GM21515 (cell line): Measurements from ENCODE around the gene ASIC4.

Experiments
- ATAC-seq: cut with Tn5 transposase; IDR thresholded peaks from one replicate; pipeline ENCODE4 v1.9.1; 2021; ENCODE audit not compliant: unreplicated experiment

ASIC4 gene

DNA sequence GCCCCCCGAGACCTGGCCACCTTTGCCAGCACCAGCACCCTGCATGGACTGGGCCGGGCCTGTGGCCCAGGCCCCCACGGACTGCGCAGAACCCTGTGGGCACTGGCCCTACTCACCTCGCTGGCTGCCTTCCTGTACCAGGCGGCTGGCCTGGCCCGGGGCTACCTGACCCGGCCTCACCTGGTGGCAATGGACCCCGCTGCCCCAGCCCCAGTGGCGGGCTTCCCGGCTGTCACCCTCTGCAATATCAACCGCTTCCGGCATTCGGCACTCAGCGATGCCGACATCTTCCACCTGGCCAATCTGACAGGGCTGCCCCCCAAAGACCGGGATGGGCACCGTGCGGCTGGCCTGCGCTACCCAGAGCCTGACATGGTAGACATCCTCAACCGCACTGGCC lies 554 bp downstream of the ASIC4 start:
- ATAC-seq, result no peak

DNA sequence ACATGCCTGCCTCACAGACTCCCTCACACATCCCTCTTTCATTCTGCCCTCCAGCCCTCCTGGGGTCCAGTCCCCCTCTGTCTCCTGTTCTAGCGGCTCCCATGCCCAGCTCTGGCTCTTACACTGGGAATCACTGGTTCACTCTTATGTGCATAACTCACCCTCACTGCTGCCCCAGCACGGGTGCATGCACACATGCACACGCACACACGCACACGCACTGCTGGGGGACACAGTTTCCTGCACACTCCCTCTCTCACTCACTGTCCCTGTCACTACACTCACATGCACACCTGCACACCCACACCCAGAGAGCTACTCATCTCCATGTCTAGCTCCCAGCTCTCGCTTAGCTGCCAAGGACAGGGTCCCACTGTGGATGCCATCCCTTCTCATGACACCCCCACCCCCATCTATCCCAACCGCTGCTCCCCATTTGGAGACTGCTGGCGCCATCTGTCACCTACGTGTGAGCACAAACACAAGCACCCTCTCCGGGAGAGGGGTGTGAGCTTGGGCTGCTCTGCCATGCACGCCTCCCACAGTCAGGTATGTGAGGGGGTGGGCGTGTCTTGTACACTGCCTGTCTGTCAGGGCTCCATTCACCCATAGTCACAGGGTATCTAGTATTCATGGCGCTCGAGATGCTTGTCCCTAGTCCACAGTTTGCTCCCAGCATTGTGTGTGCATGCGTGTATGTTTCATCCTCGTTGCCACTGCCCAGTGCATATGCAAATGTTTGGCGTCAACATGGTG lies 1.8 kb downstream of the ASIC4 start:
- no peak for ATAC-seq

DNA sequence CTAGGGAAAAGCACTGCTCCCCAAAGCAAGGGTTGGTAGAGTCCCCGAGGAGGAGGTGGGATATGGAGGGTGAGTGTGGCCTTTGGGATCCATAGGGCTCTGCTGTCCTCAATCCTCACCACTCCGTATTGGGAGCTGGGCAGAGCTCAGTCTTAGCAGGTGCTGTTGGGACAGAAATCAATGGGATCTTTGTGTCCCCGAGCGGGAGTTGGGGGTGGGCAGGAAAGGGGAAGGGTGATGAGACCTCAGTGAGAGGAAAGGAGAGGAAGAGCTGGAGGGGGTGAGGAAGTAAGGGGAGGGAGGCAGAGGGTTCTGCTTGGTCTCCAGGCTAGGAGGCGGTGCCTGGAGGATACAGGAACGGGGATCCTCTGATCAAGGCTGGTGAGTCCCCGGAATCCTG lies 2.6 kb downstream of the ASIC4 start:
- ATAC-seq, result no peak

DNA sequence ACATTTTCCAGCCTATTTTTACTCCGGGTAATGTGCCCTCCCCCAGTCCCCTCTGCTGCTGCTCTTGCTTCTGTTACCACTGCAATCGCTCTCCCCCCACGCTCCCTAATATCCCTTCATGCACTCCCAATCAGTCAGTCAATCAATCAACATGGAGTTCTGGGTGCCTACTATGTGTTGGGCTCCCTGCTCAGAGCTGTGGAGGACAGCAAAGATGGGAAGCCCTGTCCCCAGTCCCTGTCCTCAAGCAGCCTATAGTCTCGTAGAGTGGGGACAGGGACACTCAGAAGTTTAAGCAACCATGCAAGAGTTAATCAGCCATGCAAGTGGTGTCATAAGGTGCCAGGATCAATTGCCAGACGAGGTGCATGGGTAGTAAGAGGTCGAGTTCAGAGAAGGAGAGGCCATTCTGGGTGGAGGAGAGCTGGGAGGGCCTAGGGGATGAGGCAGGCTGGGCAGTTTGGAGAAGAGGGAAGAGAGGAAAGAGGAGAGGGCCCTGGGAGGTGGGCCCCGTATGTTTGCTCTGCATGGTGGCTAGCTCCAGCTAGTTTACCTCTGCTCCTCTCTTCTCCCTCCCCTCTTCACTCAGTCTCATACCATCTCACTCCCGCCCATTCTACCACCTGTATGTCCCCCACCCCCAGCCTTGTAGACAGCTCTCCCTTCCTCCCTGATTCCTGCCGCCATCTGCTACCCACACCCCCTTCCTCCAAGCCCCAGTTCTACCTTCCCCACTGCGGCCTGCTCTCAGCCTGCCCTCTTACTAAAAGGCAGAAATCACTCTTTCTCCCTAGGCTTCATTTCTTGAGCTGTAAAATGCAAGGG lies 3.9 kb downstream of the ASIC4 start:
- no peak for ATAC-seq

DNA sequence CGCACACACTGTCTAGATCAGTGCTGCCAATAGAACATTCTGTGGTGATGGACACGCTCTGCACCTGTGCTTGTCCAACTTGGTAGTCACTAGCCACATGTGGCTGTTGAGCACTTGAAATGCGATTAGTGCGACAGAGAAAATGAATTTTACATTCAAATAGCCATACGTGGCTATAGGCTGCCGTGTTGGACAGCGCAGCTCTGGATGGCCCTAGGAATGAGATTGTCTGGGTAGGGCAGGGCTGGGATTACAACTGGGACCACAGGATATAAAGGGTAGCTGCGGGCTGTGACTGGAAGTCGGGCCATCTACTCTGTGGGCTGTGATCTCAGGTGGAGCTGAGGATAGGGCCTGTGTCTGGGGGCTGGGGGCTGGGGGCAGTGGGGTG lies 5.2 kb downstream of the ASIC4 start:
- no peak for ATAC-seq

DNA sequence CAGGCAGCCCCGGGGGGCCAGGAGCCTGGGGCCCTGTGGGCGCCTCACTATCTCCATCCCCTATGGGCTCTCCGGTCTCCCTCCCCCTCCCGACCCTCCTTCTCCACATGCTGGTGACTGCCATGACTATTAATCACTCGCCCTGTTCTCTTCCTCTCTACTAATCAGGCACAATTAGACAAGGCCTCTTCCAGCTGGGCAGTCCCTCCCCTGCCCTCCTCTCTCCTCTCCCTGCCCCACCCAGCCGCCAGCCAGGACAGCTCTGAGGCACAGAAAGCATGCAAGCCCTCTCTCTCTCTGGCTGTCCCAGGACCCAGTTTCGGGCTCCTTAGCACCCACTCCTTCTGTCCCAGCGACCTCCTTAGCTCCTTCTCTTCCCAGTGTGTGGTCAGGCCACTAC lies 5.8 kb downstream of the ASIC4 start:
- no peak for ATAC-seq

DNA sequence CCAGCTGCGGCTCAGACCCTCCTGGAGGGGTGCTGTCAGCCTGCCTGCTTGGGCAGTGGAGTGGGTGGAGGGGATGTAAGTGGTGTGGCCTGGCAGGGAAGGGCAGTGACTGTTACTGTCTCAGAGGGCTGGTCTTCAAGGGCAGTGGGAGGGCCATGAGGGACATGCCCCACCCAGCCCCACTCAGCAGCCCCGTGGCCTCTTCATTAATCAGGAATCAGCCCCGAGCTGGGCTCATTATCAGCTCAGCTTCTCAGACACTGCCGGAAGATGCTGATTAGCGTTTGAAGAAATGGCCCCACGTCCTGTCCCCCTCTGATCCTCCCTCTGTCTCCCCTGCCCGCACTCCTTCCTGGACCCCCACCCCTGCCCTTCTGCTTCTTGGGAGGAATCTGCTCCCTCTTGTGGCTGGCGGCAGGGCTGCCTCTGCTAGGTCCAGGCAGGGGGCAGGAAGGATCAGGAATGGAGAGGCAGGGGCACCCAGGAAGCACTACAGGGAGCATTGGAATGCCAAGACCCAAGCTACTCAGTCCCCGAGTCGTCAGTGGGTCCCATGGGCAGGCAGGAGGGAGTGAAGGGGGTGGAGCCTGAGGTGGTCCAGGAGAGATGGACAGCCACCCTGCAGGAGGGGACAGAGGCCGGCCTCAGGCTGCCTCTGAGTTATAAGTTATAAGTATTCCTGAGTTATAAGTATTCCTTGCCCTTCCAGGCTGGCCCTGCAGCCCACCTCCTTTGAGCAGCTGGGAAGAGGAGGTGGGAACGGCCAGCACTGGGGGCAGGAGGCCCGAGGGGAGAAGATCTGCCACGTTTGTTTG lies 7.0 kb downstream of the ASIC4 start:
- ATAC-seq, result no peak

DNA sequence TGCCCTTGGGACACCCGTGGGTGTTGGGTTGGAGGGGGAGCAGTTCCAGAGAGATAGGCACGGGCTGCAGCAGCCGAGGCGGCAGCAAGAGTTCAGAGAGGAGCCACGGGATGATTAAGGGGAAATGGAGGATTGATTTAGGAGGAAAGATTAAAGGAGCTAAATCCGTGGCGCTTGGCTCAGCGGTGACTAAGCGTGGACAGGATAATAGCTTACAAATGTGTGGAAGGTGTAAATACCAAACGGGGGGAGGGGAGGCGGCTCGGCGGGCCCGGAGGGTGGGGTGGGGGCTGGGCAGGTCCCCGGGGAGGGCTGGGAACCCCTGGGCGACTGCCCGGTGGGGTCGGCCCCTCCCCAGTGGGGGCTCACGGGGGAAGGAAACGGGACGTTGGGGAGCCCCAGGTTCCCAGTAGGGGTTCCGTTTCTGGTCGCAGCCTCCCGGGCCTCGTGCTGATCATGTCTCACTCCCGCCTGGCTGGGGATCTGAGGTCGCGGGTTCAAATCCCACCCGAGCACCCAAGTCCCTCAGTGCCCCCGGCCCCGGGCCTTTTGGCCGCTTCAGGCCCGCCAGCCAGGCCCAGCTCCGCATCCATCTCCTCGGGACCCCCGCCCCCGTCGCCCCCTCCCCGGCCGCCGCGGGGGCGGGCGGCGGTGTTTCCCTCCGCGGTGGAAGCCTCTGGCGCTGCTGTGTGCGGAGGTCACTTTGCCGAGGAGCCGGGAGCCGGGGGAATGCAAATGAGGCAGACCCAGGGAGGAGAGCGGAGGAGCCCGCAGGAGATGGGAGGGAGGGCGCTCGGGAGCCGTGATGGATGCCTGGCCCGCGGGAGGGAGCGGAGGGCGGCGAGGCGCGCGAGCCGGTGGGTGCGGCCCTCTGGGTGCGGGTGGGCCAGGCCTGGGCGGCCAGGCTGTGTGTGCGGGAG lies 8.1 kb downstream of the ASIC4 start:
- ATAC-seq, result no peak

DNA sequence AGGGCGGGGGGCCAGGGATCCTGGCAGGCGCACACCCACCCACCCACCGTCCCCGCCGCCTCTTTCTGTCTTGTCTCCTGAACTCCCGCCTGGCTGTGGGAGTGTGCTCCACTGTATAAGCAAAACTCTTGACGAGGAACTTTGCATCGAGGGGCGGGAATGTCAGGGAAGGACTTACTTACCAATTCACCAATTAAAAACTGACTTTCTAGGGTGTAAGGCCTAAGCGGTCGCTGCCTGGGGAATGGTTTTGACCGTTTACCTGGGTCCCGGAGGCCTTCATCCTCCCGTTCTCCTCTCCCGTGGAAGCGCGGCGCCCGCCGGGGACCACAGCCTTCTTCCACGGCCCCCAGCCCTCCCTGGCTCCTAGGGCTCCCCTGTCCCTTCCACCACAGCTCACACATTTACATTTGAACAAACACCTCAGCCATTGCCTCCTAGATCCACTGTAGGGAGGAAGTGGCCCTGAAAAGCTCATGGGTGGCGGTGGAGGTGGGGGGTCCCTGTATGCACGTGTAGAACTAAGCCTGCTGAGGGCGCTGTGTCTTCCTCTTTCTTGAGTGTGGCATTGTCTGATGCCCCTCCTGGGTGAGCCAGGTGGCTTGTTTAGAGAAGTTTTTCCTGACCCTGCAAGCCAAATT lies 8.9 kb downstream of the ASIC4 start:
- no peak for ATAC-seq

DNA sequence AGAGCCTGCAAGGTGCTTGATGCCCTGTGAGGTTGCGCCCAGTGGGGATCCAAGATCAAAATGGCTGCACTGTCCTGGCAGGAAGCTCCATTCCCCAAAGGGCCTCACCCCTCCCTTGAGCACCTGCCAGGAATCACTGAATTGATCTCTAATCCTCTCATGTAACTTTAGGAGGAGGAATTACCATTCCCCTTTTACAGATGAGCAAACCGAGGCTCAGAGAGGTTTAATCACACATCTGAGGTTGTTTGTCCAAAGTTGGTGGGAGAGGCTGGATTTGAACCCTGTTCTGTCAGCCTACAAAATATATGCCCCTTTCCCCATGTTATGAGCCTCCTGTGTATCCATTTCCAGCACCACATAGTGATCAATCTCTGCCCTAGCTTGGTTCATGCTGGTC lies 10.5 kb downstream of the ASIC4 start:
- no peak for ATAC-seq

DNA sequence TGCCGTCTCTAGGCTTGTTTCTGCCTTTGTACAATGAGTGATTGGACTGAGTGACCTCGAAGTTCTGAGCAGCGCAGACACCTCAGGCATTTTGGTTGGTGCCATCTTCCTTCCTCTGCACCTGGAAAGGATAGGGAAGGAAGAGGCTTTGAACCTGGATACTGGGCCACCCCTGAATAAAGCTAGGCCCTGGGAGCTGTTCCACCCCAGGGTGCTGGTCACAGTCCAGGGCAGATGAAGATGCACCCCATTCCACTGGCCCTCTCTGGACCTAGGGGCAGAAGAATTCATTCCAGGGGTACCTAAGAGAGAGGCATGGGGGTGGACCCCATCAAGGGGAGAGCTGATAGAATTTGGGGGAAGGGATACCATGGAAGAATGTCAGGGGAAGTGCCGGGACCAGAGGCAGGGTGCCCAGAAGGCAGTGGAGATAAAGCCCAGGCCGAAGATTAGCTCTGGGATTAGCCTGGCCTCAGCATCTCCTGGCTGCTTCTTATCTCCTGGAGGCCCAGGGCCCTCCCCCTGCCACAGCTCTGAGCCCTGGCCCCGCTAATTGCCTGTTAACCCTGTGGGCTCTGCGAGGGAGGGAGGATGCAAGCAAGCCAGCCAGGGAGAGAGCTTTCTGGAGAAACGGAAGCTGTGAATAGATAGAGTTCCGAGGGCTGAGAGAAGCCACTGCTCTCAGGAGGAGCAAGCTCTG lies 11.4 kb downstream of the ASIC4 start:
- ATAC-seq, result no peak

DNA sequence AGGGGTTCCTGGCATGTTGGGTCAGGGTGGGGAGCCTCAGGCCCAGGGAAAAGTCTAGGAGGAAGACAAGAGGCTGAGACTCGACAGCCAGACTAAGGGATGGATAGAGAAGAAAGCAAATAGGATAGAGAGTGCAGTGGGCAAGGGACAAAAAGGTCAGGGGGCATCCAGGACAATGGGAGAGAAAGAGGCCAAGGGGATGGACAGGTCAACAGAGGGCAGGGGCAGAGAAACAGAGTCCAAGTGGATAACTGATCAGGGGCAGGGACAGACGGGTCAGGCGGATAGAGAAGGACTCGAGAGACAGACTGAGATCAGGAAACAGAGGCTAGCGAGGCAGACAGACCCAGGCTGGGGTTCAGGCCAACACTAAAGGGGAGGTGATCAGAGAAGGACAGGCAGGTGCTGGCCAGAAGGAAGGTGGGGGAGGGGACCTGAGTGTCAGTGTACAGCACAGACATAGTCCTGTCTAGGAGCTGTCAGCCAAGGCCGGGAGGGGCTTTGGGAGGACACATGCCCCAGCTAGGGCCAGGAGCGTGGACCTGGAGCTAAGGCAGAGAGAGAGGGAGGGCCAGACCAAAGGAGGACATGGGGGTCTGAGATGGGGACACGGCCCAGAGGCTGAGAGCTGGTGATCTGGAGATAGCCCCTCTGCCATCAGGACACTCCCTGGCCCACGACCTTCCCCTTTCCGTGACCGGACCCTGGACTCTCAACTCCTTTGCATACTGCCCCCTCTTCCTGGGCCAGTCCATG lies 12.2 kb downstream of the ASIC4 start:
- no peak for ATAC-seq

DNA sequence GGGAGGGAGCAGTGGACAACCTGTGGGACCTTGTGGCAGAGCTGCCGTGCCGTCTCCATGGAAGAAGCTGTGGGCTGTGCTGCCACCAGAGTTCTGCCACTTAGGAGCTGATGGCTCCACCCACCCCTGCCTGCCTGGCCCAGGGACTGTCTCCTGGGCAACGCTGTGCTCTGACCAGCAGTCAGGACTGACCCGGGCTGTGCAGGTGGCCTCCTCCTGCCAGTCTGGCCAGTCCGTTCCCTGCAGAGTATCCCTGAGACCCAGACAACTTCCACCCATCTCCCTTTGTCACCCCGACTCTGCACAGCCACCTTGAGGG lies 12.8 kb downstream of the ASIC4 start:
- ATAC-seq, result no peak

DNA sequence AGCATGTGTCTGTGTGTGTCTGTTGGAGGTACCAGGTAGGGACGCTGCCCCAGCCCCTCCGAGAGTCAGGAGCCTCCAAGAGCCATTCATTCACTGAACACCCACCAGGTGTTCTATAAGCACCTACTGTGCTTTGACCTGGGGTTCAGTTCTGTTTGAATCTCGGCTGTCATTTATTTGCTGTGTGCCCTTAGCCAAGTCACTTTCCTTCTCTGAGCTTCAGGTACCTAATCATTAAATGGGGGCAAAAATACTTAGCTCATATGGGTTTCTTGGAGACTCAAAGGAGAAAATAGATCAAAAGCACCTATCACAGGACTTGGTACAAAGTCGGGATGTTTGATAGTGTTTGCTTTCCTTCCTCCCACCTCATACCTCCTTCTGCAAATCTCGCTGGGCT lies 13.2 kb downstream of the ASIC4 start:
- ATAC-seq, result no peak

DNA sequence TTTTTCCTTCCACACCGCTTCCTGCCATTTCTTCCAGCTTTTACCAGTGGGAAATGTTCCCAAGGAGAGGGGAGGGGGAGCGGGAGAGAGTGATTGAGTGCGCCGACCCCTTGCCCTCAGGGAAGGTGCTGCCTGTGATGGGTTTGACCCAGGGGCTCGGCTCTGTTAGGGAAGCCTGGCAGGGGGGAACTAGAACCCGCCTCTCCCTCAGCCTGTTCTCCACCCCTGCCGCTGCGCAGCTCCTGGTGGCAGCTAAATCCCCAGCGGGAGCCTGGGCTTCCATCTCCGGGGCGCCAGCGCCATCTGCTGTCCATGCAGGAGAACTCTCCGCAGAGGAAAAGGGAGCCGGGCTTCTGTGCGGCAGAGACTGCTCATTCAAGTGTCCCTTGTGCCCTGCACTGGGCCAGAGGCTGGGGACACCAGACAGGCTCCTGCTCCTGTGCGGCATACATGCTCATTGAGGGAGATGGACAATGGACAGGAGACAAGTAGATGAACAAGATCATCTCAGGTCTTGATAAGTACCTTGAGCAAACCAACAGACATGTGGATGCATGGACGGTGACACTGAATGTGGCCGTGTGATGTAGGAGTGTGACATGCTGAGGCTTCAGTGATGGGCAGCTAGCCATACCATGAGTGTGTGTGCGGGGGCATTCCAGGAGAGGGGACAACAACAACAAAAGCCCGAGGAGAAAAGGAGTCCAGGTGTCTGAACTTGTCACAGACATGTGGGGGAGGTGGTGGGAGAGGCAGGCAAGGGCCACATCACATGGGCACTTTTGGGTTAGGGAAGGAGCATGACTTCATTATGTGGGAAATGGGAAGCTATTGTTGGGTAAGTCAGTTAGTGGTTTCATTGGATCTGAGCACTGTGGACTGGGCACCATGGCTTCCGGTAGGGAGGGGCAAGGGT lies 16.0 kb downstream of the ASIC4 start:
- peak; percentile 87 for ATAC-seq

DNA sequence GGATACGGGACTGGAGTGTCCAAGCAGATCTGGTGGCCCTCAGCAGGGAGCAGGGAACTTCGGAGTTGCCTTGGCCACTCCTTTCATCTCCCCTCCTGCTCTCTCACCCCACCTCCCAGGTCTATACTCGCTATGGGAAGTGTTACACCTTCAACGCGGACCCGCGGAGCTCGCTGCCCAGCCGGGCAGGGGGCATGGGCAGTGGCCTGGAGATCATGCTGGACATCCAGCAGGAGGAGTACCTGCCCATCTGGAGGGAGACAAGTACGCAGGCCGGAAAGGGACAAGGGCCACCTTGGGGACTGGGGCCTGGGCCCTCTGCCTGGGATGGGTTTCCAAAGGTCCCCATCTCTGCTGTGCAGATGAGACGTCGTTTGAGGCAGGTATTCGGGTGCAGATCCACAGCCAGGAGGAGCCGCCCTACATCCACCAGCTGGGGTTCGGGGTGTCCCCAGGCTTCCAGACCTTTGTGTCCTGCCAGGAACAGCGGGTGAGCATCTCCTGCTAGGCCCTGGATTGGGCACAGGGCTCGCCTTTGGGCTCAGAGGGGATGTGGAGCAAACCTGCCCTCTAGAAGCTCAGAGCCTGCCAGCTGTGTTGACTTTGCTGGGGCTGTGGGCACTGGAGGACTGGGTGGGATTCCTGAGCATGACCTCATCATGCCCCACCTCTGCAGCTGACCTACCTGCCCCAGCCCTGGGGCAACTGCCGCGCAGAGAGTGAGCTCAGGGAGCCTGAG lies 17.5 kb downstream of the ASIC4 start:
- no peak for ATAC-seq

DNA sequence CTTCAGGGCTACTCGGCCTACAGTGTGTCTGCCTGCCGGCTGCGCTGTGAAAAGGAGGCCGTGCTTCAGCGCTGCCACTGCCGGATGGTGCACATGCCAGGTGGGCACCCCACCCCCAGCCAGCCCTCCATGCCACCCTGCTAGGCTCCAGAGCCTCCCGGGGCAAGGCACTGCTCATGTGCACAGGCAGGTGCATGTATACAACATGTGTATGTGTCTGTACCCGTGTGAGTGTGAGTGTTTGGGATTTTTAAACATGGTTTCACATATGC lies 18.0 kb downstream of the ASIC4 start:
- no peak for ATAC-seq
